Measurements from ENCODE around the gene AGBL4.

Gene AGBL4

DNA sequence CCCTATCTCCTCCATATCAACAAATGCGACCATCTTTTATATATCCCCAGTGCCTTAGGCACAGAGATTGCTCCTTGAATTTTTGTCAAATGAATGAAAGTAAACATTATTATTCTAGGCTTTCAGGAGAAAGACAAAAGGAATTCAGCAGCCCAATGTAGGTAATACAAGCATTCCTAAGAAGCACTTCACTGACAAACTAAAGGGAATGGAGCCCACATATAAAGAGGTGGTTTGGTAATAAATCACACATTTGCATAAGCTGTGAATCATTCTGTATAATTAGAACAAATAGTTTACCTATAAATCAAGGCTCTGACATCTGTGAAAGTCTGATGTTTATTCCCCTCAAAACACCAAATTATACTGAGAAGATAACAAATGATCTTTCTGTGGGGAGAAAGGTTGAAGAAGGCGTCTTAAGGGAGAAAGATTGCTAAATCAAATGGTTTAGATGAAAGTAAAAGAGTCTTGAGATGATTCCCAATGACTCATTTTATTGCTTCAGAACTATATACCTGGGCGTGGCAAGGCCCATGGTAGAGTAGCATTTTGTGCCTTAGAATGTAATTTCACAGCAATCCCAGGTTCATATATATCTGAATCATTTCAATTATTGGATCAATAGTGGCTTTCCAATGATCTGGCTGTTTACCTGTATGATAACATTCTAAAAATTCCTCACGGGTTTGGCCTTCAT lies 558.1 kb downstream of the AGBL4 start:
- no peak for DNase-seq (ENCODE audit: insufficient read length, low spot score)

DNA sequence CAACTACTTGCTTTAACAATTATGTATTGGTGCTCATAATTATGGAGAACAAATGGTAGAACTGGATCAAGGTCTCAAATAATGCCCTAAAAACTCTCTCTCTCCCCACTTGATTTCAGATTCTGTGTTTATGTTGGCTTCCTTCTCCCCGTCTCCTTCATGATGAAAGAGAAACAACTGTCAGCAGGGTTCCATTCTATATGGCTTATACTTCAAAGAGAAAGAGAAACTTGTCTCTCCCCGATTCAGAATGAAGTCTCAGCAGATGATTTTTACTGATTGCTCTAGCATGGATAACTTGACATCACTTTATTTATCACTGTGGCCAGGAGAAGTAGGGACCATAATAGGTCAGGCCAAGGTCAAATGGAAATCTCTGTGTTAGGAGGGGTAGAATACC lies 575.6 kb downstream of the AGBL4 start:
- TF ChIP-seq, protein P1, sequence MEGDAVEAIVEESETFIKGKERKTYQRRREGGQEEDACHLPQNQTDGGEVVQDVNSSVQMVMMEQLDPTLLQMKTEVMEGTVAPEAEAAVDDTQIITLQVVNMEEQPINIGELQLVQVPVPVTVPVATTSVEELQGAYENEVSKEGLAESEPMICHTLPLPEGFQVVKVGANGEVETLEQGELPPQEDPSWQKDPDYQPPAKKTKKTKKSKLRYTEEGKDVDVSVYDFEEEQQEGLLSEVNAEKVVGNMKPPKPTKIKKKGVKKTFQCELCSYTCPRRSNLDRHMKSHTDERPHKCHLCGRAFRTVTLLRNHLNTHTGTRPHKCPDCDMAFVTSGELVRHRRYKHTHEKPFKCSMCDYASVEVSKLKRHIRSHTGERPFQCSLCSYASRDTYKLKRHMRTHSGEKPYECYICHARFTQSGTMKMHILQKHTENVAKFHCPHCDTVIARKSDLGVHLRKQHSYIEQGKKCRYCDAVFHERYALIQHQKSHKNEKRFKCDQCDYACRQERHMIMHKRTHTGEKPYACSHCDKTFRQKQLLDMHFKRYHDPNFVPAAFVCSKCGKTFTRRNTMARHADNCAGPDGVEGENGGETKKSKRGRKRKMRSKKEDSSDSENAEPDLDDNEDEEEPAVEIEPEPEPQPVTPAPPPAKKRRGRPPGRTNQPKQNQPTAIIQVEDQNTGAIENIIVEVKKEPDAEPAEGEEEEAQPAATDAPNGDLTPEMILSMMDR (IDR thresholded peaks at IDR 0.05; ENCODE audit: insufficient read depth, missing control alignments), result no peak
- no peak for FAIRE-seq
- DNase-seq (ENCODE audit: insufficient read length, low spot score), result no peak

More for the DNA sequence above, 558.1 kb downstream of the AGBL4 start:
- TF ChIP-seq, protein P1 (IDR thresholded peaks at IDR 0.05; ENCODE audit: insufficient read depth, missing control alignments), result no peak
- no peak for FAIRE-seq

DNA sequence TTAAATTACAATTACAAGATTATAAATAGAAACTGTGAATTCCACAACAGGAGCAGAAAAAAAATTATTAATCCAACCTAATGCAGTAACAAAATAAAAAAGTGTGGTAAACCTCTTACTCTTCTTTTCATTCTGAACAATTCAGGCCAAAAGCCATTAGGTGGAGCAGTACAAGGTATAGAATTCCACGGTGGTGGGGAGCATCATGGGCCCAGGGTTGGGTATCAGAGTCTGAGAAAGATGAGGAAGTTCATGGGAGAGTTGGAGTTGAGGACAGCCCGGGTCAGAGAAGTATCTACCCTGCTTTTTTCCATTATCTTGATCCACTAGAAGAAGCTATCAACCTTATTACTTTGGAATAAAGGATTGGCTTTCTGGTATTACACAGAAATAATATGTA lies 586.9 kb downstream of the AGBL4 start:
- no peak for DNase-seq (ENCODE audit: insufficient read length, low spot score)
- TF ChIP-seq, protein P1 (IDR thresholded peaks at IDR 0.05; ENCODE audit: insufficient read depth, missing control alignments), result no peak
- FAIRE-seq, result no peak

DNA sequence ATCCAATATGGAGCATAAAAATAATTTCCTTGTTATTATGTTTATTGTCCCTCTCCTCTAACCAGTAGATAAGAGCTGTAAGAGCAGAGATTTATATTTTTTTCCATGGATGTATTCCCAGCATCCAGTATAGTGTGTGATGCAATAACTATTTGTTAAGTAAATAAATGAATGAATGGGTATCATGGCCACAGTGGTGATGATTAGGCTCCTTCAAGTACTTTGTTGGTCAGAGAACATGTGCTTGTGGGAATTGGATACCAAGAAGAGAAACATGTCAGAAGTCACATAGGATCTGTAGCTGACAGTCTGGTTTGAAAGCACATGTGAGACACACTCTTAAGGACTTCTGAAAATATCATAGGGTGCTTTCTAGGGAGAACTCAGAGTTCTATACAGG lies 588.5 kb downstream of the AGBL4 start:
- DNase-seq (ENCODE audit: insufficient read length, low spot score) (no peak), FAIRE-seq (no peak)
- TF ChIP-seq, protein P1 (IDR thresholded peaks at IDR 0.05; ENCODE audit: insufficient read depth, missing control alignments), result no peak

DNA sequence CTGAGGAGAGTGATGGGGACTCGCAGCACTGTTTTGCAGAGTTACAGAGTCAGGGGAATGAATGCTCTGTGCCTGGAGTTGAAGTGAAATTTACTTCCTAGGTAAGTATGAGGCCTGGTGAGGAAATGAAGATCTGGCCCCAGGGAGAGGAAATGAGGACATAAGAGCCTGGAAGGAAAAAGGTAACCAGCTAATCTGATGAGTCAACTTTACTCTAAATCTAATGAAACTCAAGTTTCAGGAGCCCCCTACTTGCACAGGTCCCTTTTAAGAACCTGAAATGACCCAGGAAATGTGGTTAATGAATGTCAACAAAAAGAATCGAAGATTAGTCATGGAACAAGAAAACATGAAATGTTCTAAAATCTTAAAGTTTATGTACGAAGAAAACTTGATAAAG lies 599.0 kb downstream of the AGBL4 start:
- FAIRE-seq (no peak), DNase-seq (ENCODE audit: insufficient read length, low spot score) (no peak)
- TF ChIP-seq, protein P1 (IDR thresholded peaks at IDR 0.05; ENCODE audit: insufficient read depth, missing control alignments), result no peak

DNA sequence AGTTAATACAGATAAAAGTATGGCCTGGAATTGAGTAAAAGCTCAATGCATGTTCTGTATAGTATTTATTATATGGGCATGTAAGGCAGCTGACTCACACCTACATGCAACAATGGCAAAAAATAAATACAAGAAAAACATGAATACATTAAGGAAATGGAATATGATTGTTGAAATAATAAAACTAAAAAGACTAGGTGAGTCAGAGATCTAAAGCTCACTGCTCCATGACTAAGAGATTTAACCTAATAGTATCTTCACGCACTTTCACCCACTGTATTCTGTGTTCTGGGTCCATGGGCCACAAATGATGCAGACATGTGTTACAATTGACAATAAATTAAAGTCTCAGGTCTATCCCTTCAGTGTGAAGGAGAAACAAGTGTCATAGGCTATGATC lies 607.0 kb downstream of the AGBL4 start:
- DNase-seq (ENCODE audit: insufficient read length, low spot score) (no peak), FAIRE-seq (no peak)
- TF ChIP-seq, protein P1 (IDR thresholded peaks at IDR 0.05; ENCODE audit: insufficient read depth, missing control alignments), result no peak

DNA sequence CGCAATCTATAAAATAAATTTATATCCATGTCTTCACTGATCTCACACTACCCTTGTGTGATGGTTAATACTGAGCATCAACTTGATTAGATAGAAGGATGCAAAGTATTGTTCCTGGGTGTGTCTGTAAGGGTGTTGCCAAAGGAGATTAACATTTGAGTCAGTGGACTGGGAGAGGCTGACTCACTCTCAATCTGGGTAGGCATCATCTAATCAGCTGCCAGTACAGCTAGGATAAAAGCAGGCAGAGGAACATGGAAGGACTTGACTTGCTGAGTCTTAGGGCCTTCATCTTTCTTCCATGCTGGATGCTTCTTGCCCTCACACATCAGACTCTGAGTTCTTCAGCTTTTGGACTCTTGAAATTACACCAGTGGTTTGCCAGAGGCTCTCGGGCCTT lies 615.4 kb downstream of the AGBL4 start:
- no peak for FAIRE-seq
- TF ChIP-seq, protein P1 (IDR thresholded peaks at IDR 0.05; ENCODE audit: insufficient read depth, missing control alignments), result no peak
- no peak for DNase-seq (ENCODE audit: insufficient read length, low spot score)

Measured in D721Med (cell line).